ENCODE results near the gene PLK2. TPM values are rescaled to one million over a fixed set of nuclear protein-coding genes. Genes with fewer than 3 reads are reported as not detected.

PLK2 gene
- total RNA-seq (10 to 100 TPM in 2 of 4 donors, 1 to 10 TPM in 2; 7.2 to 23.3 (median 11.1) TPM), polyA plus RNA-seq (1 to 10 TPM; 4.0 to 5.4 (median 4.2) TPM)
- long read RNA-seq, donor 1, transcript PLK2-201 (14 exons, 2,960 nt): major isoform, 11 of 11 reads
- long read RNA-seq, donor 1, partial matches to known transcripts: 0 of 11 reads
- long read RNA-seq, donor 1, other reads (novel, unspliced or antisense): 0 of 11 reads
- long read RNA-seq, donor 2, transcript PLK2-201 (14 exons, 2,960 nt): major isoform, 17 of 18 reads
- long read RNA-seq, donor 2, partial matches to known transcripts: 0 of 18 reads
- long read RNA-seq, donor 2, other reads (novel, unspliced or antisense): 1 of 18 reads

GRCh38 chr5:58460002-58460731 lies at the start of gene PLK2:
PLK2 (minus strand) TSS chr5:58460086; CDS start chr5:58459959, 127 bp downstream.
- peaks cover 5% of the 10 kb centered on the region for H3K4me1 ChIP-seq
- DNase-seq: peak; percentile 92 to 96
- no peaks in the 10 kb centered on the region for H3K9me3 ChIP-seq
- peak; percentile 92 to 93 (median 92) for ATAC-seq
- intact Hi-C loops (cut with DNase I): loop anchor here (1.0 to 10.0 kb wide), 7 partner anchors 571 to 1555 kb away; partner anchors contain the start of gene SETD9 (in 1 of the 2)
- H3K4me3 ChIP-seq: peak within 1 kb of the TSS; percentile 86
- WGBS, 3 donors: 0% methylated on average over 65 to 89 of the region's 89 CpGs
- H3K36me3 ChIP-seq (ENCODE audit: insufficient read depth in 1 of 2, low read depth in 1 of 2): peaks cover 5 to 35% of the 10 kb centered on the region in 2 donors
- no peaks in the 10 kb centered on the region for H3K27me3 ChIP-seq (ENCODE audit: insufficient read depth in 3 of 3, low read length in 2 of 3)
- TF ChIP-seq, protein P1, sequence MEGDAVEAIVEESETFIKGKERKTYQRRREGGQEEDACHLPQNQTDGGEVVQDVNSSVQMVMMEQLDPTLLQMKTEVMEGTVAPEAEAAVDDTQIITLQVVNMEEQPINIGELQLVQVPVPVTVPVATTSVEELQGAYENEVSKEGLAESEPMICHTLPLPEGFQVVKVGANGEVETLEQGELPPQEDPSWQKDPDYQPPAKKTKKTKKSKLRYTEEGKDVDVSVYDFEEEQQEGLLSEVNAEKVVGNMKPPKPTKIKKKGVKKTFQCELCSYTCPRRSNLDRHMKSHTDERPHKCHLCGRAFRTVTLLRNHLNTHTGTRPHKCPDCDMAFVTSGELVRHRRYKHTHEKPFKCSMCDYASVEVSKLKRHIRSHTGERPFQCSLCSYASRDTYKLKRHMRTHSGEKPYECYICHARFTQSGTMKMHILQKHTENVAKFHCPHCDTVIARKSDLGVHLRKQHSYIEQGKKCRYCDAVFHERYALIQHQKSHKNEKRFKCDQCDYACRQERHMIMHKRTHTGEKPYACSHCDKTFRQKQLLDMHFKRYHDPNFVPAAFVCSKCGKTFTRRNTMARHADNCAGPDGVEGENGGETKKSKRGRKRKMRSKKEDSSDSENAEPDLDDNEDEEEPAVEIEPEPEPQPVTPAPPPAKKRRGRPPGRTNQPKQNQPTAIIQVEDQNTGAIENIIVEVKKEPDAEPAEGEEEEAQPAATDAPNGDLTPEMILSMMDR (IDR thresholded peaks at IDR 0.05): peak; percentile 53
- peak within 1 kb of the TSS; percentile 95 for H3K27ac ChIP-seq

DNA sequence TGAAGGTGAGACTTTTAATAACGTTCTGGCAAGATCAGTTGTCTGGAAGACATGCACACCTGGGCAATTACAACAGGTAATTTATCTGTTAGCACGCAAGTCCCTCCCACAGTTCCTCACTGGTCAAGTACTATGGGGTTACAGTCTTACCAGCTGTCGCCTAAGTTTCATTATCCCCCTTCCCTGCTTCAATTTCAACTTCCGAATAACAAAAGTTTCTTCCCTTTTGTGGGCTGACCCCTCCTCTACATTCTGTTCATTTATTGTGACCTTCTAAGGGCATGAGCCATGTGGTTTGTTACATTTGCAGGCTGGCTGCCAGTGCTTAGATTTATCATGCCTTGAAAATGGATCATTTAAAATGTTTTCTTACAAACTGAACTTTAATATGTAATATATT lies 47.8 kb upstream of the PLK2 start:
- no peaks in the 10 kb centered on the region for H3K4me1 ChIP-seq
- no peak for DNase-seq
- H3K36me3 ChIP-seq (ENCODE audit: insufficient read depth in 1 of 2, low read depth in 1 of 2): no peaks in the 10 kb centered on the region
- H3K27me3 ChIP-seq (ENCODE audit: insufficient read depth in 3 of 3, low read length in 2 of 3): no peaks in the 10 kb centered on the region
- no peak overlapping the region for H3K4me3 ChIP-seq
- 43 to 54% (median 44%) methylated on average over 4 of the region's 4 CpGs for WGBS, 3 donors
- no peak overlapping the region for H3K27ac ChIP-seq
- TF ChIP-seq, protein P1 (IDR thresholded peaks at IDR 0.05): no peak
- intact Hi-C loops (cut with DNase I): no loop called here
- no peaks in the 10 kb centered on the region for H3K9me3 ChIP-seq
- no peak for ATAC-seq

DNA sequence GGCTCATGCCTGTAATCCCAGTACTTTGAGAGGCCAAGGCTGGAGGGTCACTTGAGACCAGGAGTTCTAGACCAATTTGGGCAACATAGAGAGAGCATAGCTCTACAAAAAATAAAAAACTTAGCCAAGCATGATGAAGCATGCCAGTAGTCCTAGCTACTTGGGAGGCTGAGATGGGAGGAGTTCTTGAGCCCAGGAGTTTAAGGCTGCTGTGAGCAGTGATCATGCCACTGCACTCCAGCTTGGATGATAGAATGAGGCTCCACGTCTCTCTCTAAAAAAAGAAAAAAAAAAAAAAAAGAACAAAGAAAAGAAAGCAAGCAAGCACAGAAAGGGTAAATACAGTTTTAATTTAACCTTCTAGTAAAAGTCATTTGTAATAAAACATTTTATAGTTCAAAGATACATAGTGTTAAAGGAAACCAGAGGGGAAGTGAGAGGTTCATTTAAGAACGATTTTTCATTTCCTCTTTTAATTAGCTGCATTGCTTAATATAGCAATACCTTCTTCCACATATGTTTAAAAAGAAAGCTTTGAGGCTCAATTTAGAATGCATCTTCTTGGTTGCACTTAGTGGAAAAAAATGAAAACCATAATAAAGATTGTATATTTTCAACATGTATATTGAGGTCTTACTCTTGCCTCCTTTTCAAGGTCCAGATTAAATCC lies 46.2 kb upstream of the PLK2 start:
- Histone ChIP-seq H3K36me3 (ENCODE audit: insufficient read depth in 1 of 2, low read depth in 1 of 2) (no peaks in the 10 kb centered on the region), H3K27ac (no peak overlapping the region), H3K9me3 (no peaks in the 10 kb centered on the region), H3K4me1 (no peaks in the 10 kb centered on the region), H3K27me3 (ENCODE audit: insufficient read depth in 3 of 3, low read length in 2 of 3) (no peaks in the 10 kb centered on the region), H3K4me3 (no peak overlapping the region)
- TF ChIP-seq, protein P1 (IDR thresholded peaks at IDR 0.05): no peak
- 47 to 60% (median 53%) methylated on average over 2 of the region's 2 CpGs for WGBS, 3 donors
- intact Hi-C loops (cut with DNase I): no loop called here
- no peak for ATAC-seq
- DNase-seq: no peak

GRCh38 chr5:58505502-58505901 lies 45.6 kb upstream of the PLK2 start:
- H3K27me3 ChIP-seq (ENCODE audit: insufficient read depth in 3 of 3, low read length in 2 of 3): no peaks in the 10 kb centered on the region
- no peaks in the 10 kb centered on the region for H3K4me1 ChIP-seq
- ATAC-seq (no peak), DNase-seq (no peak)
- no peaks in the 10 kb centered on the region for H3K9me3 ChIP-seq
- H3K36me3 ChIP-seq (ENCODE audit: insufficient read depth in 1 of 2, low read depth in 1 of 2): no peaks in the 10 kb centered on the region
- no peak overlapping the region for H3K4me3 ChIP-seq
- TF ChIP-seq, protein P1 (IDR thresholded peaks at IDR 0.05): no peak
- 52 to 66% (median 54%) methylated on average over 3 of the region's 3 CpGs for WGBS, 3 donors
- no peak overlapping the region for H3K27ac ChIP-seq
- intact Hi-C loops (cut with DNase I): no loop called here
